HG02759 (cell line): ENCODE data around the gene VIPR2.
"Not testable (repeated sequence)": the region's sequence is repeated elsewhere in the genome, so short reads cannot be mapped to it uniquely, and the experiment has no call there.

ENCODE experiments used
- ATAC-seq: cut with Tn5 transposase; IDR thresholded peaks from one replicate; pipeline ENCODE4 v1.9.1; 2021; ENCODE audit warnings: mild to moderate bottlenecking, moderate library complexity; ENCODE audit not compliant: unreplicated experiment

The VIPR2 gene

GRCh38 chr7:159144758-159145489 is at the start of gene VIPR2:
TSS of gene VIPR2 (minus strand) at chr7:159144867. CDS start at chr7:159144771, 96 bp downstream.
- ATAC-seq = no peak

- no peak for ATAC-seq
These were observed 49.0 kb upstream of the VIPR2 start for GRCh38 chr7:159193543-159194090.

- ATAC-seq = no peak
These were observed 48.2 kb upstream of the VIPR2 start for GRCh38 chr7:159192725-159193453.

- no peak for ATAC-seq
These were observed 47.3 kb upstream of the VIPR2 start for GRCh38 chr7:159192013-159192412.

- no peak for ATAC-seq
These were observed 46.6 kb upstream of the VIPR2 start for GRCh38 chr7:159191236-159191635.

- ATAC-seq = no peak
These were observed 43.3 kb upstream of the VIPR2 start for GRCh38 chr7:159188011-159188410.

GRCh38 chr7:159179241-159179640 is 34.6 kb upstream of the VIPR2 start:
- ATAC-seq = no peak

GRCh38 chr7:159177284-159177953 is 32.8 kb upstream of the VIPR2 start:
- no peak for ATAC-seq

GRCh38 chr7:159175792-159176191 is 31.1 kb upstream of the VIPR2 start:
- ATAC-seq = no peak

- ATAC-seq = not testable (repeated sequence)
These were observed 30.4 kb upstream of the VIPR2 start for GRCh38 chr7:159175100-159175499.

GRCh38 chr7:159172400-159172799 is 27.7 kb upstream of the VIPR2 start:
- ATAC-seq = no peak

GRCh38 chr7:159169391-159169790 is 24.7 kb upstream of the VIPR2 start:
- ATAC-seq = no peak

GRCh38 chr7:159167139-159167538 is 22.5 kb upstream of the VIPR2 start:
- ATAC-seq = no peak

GRCh38 chr7:159166530-159166929 is 21.9 kb upstream of the VIPR2 start:
- ATAC-seq = no peak

GRCh38 chr7:159165352-159165751 is 20.7 kb upstream of the VIPR2 start:
- ATAC-seq = no peak

- ATAC-seq = not testable (repeated sequence)
These were observed 19.1 kb upstream of the VIPR2 start for GRCh38 chr7:159163703-159164301.

- ATAC-seq = not testable (repeated sequence)
These were observed 17.5 kb upstream of the VIPR2 start for GRCh38 chr7:159162050-159162626.

- ATAC-seq = no peak
These were observed 15.8 kb upstream of the VIPR2 start for GRCh38 chr7:159160450-159160849.

GRCh38 chr7:159159731-159160130 is 15.1 kb upstream of the VIPR2 start:
- ATAC-seq = no peak

GRCh38 chr7:159158888-159159405 is 14.3 kb upstream of the VIPR2 start:
- ATAC-seq = no peak
